PC-3 (cell line): Measurements from ENCODE around the gene RNF41.

Experiments used
- CTCF ChIP-seq: fragments of 300-600 bp; sonication (generic); conservative IDR thresholded peaks from 2 replicates; pipeline ENCODE4 v1.5.1; 2017; ENCODE audit warnings: antibody characterized with exemption, low read depth, mild to moderate bottlenecking, low read length
- EZH2 ChIP-seq: fragments of 300-600 bp; sonication (generic); IDR thresholded peaks from one replicate; pipeline ENCODE4 v1.6.1; 2017; ENCODE audit warnings: antibody characterized with exemption, mild to moderate bottlenecking, low read length; ENCODE audit not compliant: unreplicated experiment
- EZH2phosphoT487 ChIP-seq: fragments of 300-600 bp; sonication (generic); IDR thresholded peaks from 2 replicates; pipeline ENCODE4 v1.6.1; 2018; ENCODE audit warnings: mild to moderate bottlenecking, antibody characterized with exemption, low read length, borderline replicate concordance

GRCh38 chr12:56221757-56222530, at the start of gene RNF41:
- TF ChIP-seq CTCF (no peak), EZH2 (no peak), EZH2phosphoT487 (no peak)
